NB4 (cell line): ENCODE results near the gene RBMS3.

Experiments used
- DNase-seq: peaks from one replicate; pipeline ENCODE4 v3.0.0; 2010; ENCODE audit warnings: low read depth
- H3K4me3 ChIP-seq: one replicate; pipeline ENCODE4 v1.5.1; 2011; ENCODE audit warnings: mild to moderate bottlenecking, low read depth, low read length, moderate library complexity
- CTCF ChIP-seq: IDR thresholded peaks from one replicate; pipeline ENCODE4 v1.5.1; 2012; ENCODE audit warnings: low read depth, low read length
- MAX ChIP-seq: IDR thresholded peaks from 2 replicates; pipeline ENCODE4 v1.6.1; 2011; ENCODE audit warnings: low read depth, low read length
- MYC ChIP-seq: IDR thresholded peaks from 2 replicates; pipeline ENCODE4 v1.6.1; 2011; ENCODE audit warnings: low read depth, low read length
- POLR2A ChIP-seq: IDR thresholded peaks from 2 replicates; pipeline ENCODE4 v1.6.1; 2011; ENCODE audit warnings: mild to moderate bottlenecking; ENCODE audit not compliant: insufficient read length; ENCODE audit errors: extremely low read depth

The RBMS3 gene

GRCh38 chr3:29453284-29454001 lies 172.6 kb downstream of the RBMS3 start:
- TF ChIP-seq MAX (no peak), POLR2A (no peak), MYC (no peak), CTCF (no peak)
- no peak for DNase-seq
- H3K4me3 ChIP-seq: no peak overlapping the region

- no peak for TF ChIP-seq MAX
- no peak for TF ChIP-seq MYC
- TF ChIP-seq CTCF: no peak
- TF ChIP-seq POLR2A: no peak
- no peak for DNase-seq
- H3K4me3 ChIP-seq: no peak overlapping the region
Measured at GRCh38 chr3:29454161-29454611, 173.3 kb downstream of the RBMS3 start.

GRCh38 chr3:29456901-29457300 lies 176.0 kb downstream of the RBMS3 start:
- TF ChIP-seq POLR2A: no peak
- no peak for TF ChIP-seq MYC
- TF ChIP-seq MAX: no peak
- TF ChIP-seq CTCF: no peak
- no peak overlapping the region for H3K4me3 ChIP-seq
- no peak for DNase-seq

GRCh38 chr3:29463304-29463703 lies 182.4 kb downstream of the RBMS3 start:
- no peak for TF ChIP-seq MAX
- no peak for TF ChIP-seq POLR2A
- TF ChIP-seq MYC: no peak
- TF ChIP-seq CTCF: no peak
- DNase-seq: no peak
- no peak overlapping the region for H3K4me3 ChIP-seq

GRCh38 chr3:29465836-29466235 lies 185.0 kb downstream of the RBMS3 start:
- no peak for DNase-seq
- TF ChIP-seq CTCF: no peak
- no peak for TF ChIP-seq POLR2A
- TF ChIP-seq MYC: no peak
- no peak for TF ChIP-seq MAX
- H3K4me3 ChIP-seq: no peak overlapping the region
